HEK293T (cell line): ENCODE measurements around the gene PPARA.

Experiments used
- CTCF ChIA-PET: fragments of 350-600 bp; formaldehyde crosslinking; extraction: SDS; loops from one replicate; lab custom pipeline; 2021; ENCODE audit warnings: antibody characterized with exemption, inconsistent platforms; lab: Yijun Ruan, JAX
- POLR2A ChIA-PET: fragments of 350-600 bp; formaldehyde crosslinking; extraction: SDS; loops from one replicate; lab custom pipeline; 2020; ENCODE audit warnings: antibody characterized with exemption, inconsistent platforms; lab: Yijun Ruan, JAX
- DNase-seq: peaks from one replicate; pipeline ENCODE4 v3.0.0; 2012; ENCODE audit warnings: mixed read lengths; ENCODE audit errors: extremely low spot score
- ARNT ChIP-seq: fragments of 450-650 bp; IDR thresholded peaks from 2 replicates; pipeline ENCODE4 v1.6.1; 2017; ENCODE audit warnings: mild to moderate bottlenecking
- BHLHE40 ChIP-seq: fragments of 450-650 bp; IDR thresholded peaks from 2 replicates; pipeline ENCODE4 v1.6.1; 2016; ENCODE audit warnings: mild to moderate bottlenecking, moderate library complexity, borderline replicate concordance
- CTBP1 ChIP-seq: fragments of 450-650 bp; IDR thresholded peaks from 2 replicates; pipeline ENCODE4 v1.6.1; 2016; ENCODE audit warnings: borderline replicate concordance
- ELF4 ChIP-seq: fragments of 450-650 bp; IDR thresholded peaks from 2 replicates; pipeline ENCODE4 v1.6.1; 2017; ENCODE audit warnings: antibody characterized with exemption
- FOXA1 ChIP-seq: fragments of 450-650 bp; IDR thresholded peaks from 2 replicates; pipeline ENCODE4 v1.6.1; 2016; ENCODE audit warnings: mild to moderate bottlenecking
- FOXK2 ChIP-seq: fragments of 450-650 bp; IDR thresholded peaks from 2 replicates; pipeline ENCODE4 v1.6.1; 2016; ENCODE audit warnings: mild to moderate bottlenecking
- FOXM1 ChIP-seq: fragments of 450-650 bp; IDR thresholded peaks from 2 replicates; pipeline ENCODE4 v1.6.1; 2017; ENCODE audit warnings: mild to moderate bottlenecking, borderline replicate concordance
- HDGF ChIP-seq: fragments of 450-650 bp; IDR thresholded peaks from 2 replicates; pipeline ENCODE4 v1.6.1; 2017; ENCODE audit warnings: antibody characterized with exemption, borderline replicate concordance
- L3MBTL2 ChIP-seq: fragments of 450-650 bp; conservative IDR thresholded peaks from 2 replicates; pipeline ENCODE4 v1.6.1; 2016; ENCODE audit warnings: mild to moderate bottlenecking
- LEF1 ChIP-seq: fragments of 450-650 bp; IDR thresholded peaks from 2 replicates; pipeline ENCODE4 v1.6.1; 2017; ENCODE audit warnings: mild to moderate bottlenecking, borderline replicate concordance
- NFRKB ChIP-seq: fragments of 450-650 bp; IDR thresholded peaks from 2 replicates; pipeline ENCODE4 v1.6.1; 2016; ENCODE audit warnings: mild to moderate bottlenecking, moderate library complexity
- SP1 ChIP-seq: fragments of 450-650 bp; IDR thresholded peaks from 2 replicates; pipeline ENCODE4 v1.6.1; 2017
- SUZ12 ChIP-seq: fragments of 450-650 bp; IDR thresholded peaks from 2 replicates; pipeline ENCODE4 v1.6.1; 2016; ENCODE audit warnings: mild to moderate bottlenecking
- TARDBP ChIP-seq: fragments of 450-650 bp; IDR thresholded peaks from 2 replicates; pipeline ENCODE4 v1.6.1; 2016
- ZNF384 ChIP-seq: fragments of 450-650 bp; IDR thresholded peaks from 2 replicates; pipeline ENCODE4 v1.6.1; 2016
- TF ChIP-seq, protein P1 (sequence below): fragments of 450-650 bp; IDR thresholded peaks from 2 replicates; pipeline ENCODE4 v1.6.1; 2016

Gene PPARA

DNA sequence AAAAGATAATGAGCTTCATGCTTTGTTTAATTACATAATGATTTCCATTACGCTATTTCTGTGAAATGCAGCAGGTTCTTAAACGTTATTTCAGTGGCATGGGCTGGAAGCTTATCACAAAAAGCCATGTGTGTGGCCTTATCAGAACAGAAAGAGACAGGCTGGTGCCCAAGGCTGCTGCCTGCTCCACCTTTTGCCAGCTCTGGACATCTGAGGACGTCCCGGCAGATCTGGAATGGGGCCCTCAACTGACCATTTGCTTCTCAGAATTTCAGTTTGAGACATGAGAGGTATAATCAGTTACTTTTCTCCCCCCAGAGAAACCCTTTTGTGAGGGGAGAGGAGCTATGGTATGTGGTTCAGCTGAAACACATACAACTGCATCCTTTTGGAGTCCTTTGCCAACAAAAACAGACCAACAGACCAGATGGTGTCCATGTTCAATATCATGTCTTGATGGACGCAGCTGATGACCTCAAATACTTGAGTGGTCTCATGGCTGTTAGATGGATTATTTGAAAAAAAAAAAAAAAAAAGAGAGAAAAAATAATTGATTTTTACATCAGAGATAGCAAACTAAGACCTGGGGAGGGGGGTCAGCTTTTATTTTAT lies 91.2 kb downstream of the PPARA start:
- ChIA-PET CTCF (no interaction called here), POLR2A (no interaction called here)
- DNase-seq = no peak
- TF ChIP-seq SUZ12 = no peak
- TF ChIP-seq ARNT = no peak
- TF ChIP-seq FOXA1 = no peak
- no peak for TF ChIP-seq L3MBTL2
- TF ChIP-seq NFRKB = no peak
- TF ChIP-seq FOXM1 = no peak
- TF ChIP-seq HDGF = no peak
- no peak for TF ChIP-seq TARDBP
- TF ChIP-seq CTBP1 = no peak
- no peak for TF ChIP-seq FOXK2
- TF ChIP-seq, protein P1, sequence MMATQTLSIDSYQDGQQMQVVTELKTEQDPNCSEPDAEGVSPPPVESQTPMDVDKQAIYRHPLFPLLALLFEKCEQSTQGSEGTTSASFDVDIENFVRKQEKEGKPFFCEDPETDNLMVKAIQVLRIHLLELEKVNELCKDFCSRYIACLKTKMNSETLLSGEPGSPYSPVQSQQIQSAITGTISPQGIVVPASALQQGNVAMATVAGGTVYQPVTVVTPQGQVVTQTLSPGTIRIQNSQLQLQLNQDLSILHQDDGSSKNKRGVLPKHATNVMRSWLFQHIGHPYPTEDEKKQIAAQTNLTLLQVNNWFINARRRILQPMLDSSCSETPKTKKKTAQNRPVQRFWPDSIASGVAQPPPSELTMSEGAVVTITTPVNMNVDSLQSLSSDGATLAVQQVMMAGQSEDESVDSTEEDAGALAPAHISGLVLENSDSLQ = no peak
- TF ChIP-seq LEF1 = no peak
- no peak for TF ChIP-seq BHLHE40
- TF ChIP-seq SP1 = no peak
- TF ChIP-seq ZNF384 = no peak
- TF ChIP-seq ELF4 = no peak

DNA sequence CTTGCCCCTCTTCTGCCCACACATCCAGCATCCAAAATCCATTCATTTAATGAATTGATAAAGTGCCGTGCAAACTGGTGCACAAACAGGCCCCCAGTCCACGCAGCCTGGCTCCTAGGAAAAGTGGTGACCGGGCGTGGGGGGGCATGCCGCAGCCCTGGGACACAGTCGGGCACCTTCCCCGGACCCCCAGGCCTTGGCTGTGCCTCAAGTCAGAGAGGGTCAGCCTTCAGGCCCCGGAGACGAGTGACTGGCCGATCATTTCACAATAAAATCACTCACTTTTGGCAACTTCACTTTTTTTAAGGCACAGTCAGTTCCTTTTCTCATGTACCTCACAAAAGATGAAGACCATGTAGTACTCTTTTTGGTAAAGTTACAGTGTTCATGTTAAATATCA lies 91.8 kb downstream of the PPARA start:
- CTCF ChIA-PET = no interaction called here
- POLR2A ChIA-PET = no interaction called here
- TF ChIP-seq CTBP1 (no peak), ARNT (no peak), ZNF384 (no peak), L3MBTL2 (no peak), ELF4 (no peak), SP1 (no peak), FOXK2 (no peak), NFRKB (no peak), FOXA1 (no peak), SUZ12 (no peak), LEF1 (no peak), FOXM1 (no peak), BHLHE40 (no peak), TARDBP (no peak)
- TF ChIP-seq, protein P1 = no peak
- DNase-seq = no peak

DNA sequence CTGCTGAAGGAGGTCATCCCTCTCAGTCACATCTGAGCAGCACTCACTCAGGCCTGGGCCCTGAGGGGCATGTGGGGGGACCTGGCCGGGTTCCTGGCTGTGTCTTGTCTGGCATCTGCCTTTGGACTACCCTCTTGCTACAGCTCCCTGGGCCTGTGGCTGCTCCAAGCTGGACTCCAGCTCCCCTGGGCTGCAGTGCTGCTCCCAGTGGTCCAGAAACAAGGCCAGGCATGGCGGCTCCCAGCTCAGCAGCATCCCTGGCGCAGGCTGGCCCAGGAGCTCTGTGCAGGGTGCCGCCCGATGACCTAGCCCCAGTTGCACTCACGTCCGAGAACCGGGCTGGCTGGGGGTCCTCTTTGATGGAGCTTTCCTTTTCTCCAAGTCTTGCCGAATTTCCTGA lies 94.4 kb downstream of the PPARA start:
- CTCF ChIA-PET = no interaction called here
- POLR2A ChIA-PET = interaction anchor here (0.8 to 2.6 kb wide), 3 partner anchors 9 to 91 kb away, joined by 3 to 8 read pairs (median 3); partner anchors contain the start of genes TRMU and TTC38
- TF ChIP-seq ZNF384 = no peak
- TF ChIP-seq FOXK2 = no peak
- TF ChIP-seq SP1 = no peak
- TF ChIP-seq CTBP1 = no peak
- TF ChIP-seq ARNT = no peak
- TF ChIP-seq FOXM1 = no peak
- TF ChIP-seq FOXA1 = no peak
- no peak for TF ChIP-seq SUZ12
- no peak for TF ChIP-seq NFRKB
- no peak for TF ChIP-seq HDGF
- TF ChIP-seq L3MBTL2 = no peak
- no peak for DNase-seq

DNA sequence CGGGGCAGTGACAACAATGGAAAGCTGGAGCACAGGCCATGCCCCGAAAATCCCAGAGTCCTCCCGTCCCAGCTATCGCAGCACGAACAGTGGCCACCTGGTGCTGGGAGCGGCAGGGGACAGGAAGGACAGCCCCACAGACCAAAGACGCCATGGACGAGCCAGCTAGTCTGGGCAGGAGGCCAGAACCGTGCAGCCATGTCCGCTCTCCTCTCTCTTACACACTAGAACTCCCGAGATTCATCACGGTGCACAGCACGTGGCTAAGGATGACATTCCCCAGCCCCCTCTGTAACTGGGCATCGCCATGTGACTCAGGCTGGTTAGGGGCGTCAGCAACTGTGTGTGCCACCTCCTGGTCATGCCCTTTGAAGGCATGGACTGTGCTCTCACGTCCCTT lies 95.2 kb downstream of the PPARA start:
- ChIA-PET CTCF (no interaction called here), POLR2A (interaction anchor here (0.8 to 2.6 kb wide), 4 partner anchors 9 to 90 kb away, joined by 3 to 8 read pairs (median 4); partner anchors contain the start of genes TRMU and TTC38)
- no peak for DNase-seq
- TF ChIP-seq CTBP1 (no peak), FOXM1 (no peak), L3MBTL2 (no peak), FOXK2 (no peak), FOXA1 (no peak), SP1 (no peak), BHLHE40 (no peak), HDGF (no peak), TARDBP (no peak), ZNF384 (no peak), NFRKB (no peak), SUZ12 (no peak), ELF4 (no peak), ARNT (no peak), LEF1 (no peak)
- TF ChIP-seq, protein P1 = no peak

DNA sequence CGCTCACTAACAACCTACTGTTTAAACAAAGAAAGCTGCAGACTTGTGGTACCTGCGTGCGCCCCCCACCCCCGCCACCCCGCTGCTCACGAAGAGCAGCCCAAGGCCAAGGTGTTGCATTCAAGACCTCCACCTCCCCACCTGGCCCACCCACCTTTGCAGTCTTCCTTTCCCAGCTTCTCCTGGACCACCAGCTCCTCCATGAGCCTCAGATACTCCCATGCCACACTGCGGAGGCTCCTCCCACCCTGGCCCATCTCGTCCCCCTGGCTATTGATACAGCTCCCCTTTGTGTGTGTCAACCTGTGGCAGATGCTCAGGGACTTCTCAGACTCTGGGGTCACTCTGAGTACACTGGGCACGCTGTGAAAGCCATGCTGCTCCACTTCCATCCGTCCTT lies 95.9 kb downstream of the PPARA start:
- POLR2A ChIA-PET = interaction anchor here (1.5 to 2.6 kb wide), 2 partner anchors 22 to 90 kb away, joined by 4 to 8 read pairs; partner anchors contain the start of genes TRMU and TTC38
- no peak for DNase-seq
- TF ChIP-seq HDGF (no peak), LEF1 (no peak), FOXM1 (no peak), SP1 (no peak), ELF4 (no peak), ZNF384 (no peak), ARNT (no peak), FOXA1 (no peak), SUZ12 (no peak)
- TF ChIP-seq, protein P1 = no peak
- CTCF ChIA-PET = no interaction called here
